ENCODE measurements around the gene PAFAH2. TPM values are rescaled to one million over a fixed set of nuclear protein-coding genes. Genes with fewer than 3 reads are reported as not detected.

PAFAH2 gene
- total and polyA plus RNA-seq, 2 of the 8 experiments (the other 6 are each of a cell fraction or from before 2014, with no cell fraction given): 7.7 to 9.3 TPM

DNA sequence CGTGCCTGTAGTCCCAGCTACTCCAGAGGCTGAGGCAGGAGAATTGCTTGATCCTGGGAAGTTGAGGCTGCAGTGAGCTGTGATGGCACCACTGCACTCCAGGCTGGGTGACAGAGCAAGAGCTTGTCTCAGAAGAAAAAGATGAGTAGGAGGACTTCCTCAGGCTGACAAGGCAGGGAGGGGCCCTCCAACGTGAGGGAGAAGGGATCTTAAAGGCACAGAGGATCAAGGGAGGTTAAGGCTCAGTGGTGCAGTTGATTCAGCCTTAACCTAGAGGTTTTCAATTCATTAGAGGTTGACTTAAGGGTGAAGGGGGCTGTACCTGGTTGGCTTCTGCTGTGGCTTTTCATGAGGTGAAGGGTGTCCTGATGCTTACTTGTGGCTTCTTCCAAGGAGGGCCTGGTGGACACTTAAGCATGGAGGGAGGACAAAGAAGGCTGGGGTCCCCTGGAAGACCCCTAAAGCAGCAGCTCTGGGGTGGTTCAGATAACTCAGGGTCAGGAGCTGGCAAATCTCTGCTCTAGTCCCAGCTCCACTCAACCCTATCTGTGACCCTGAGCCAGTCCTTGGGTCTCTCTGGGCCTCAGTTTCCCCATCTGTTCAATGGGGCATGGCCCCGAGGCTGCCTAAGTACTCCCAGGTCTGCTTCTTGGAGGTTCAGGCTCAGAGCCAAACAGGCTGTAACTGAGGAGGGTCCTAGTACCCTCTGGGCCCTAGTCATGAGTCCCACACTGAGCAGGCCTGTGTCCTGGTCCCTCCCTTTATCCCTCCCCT, 30.0 kb upstream of the PAFAH2 start:
- Histone ChIP-seq H3K4me3 (ENCODE audit: extremely low read depth in 1 of 4, insufficient read depth in 2 of 4, low read depth in 3 of 4, low read length in 4 of 4) (no peak overlapping the region), H2AK5ac (ENCODE audit: low read depth, low read length) (no peak overlapping the region), H4K20me1 (replicated peaks in 1 of 2; ENCODE audit: control insufficient read depth in 1 of 2, insufficient read depth in 2 of 2, low read length in 2 of 2) (no peaks in the 10 kb centered on the region), H3K27me3 (replicated peaks in 1 of 4; ENCODE audit: control insufficient read depth in 3 of 4, extremely low read depth in 1 of 4, insufficient read depth in 3 of 4, low read length in 3 of 4) (peaks cover 0 to 2% (median 0%) of the 10 kb centered on the region in 4 experiments; a peak in 2 of 7 replicates), H3K9me3 (ENCODE audit: insufficient read depth in 2 of 2, low read depth in 1 of 2, low read length in 1 of 2) (no peaks in the 10 kb centered on the region), H3K79me2 (ENCODE audit: control insufficient read depth in 1 of 2, insufficient read depth in 2 of 2, low read length in 2 of 2) (no peaks in the 10 kb centered on the region), H3K23ac (ENCODE audit: insufficient read length) (no peak overlapping the region), H3K36me3 (ENCODE audit: control insufficient read depth in 2 of 4, insufficient read depth in 4 of 4, low read length in 3 of 4) (no peaks in the 10 kb centered on the region), H2BK5ac (ENCODE audit: low read depth, low read length) (no peak overlapping the region), H2AFZ (ENCODE audit: low read length) (no peak overlapping the region), H2BK120ac (replicated peaks; ENCODE audit: low read depth, low read length) (no peak overlapping the region), H3K27ac (ENCODE audit: low read depth, low read length) (no peak overlapping the region), H2BK20ac (ENCODE audit: low read length) (no peak overlapping the region), H3K4ac (replicated peaks; ENCODE audit: insufficient read length, low read depth, low read length) (no peak overlapping the region), H3K14ac (ENCODE audit: insufficient read length) (no peak overlapping the region), H3K4me2 (ENCODE audit: insufficient read depth in 1 of 2, low read depth in 2 of 2, low read length in 2 of 2) (no peak overlapping the region), H2BK15ac (ENCODE audit: low read length) (no peak overlapping the region), H3K4me1 (replicated peaks in 1 of 4; ENCODE audit: control insufficient read depth in 3 of 4, insufficient read depth in 4 of 4, low read length in 3 of 4) (peaks cover 0 to 2% (median 0%) of the 10 kb centered on the region in 4 experiments; a peak in 2 of 7 replicates), H4K91ac (replicated peaks; ENCODE audit: insufficient read length, low read length) (no peak overlapping the region), H3K56ac (replicated peaks; ENCODE audit: insufficient read length, low read depth, low read length) (no peak overlapping the region), H3K79me1 (ENCODE audit: low read depth, low read length) (no peaks in the 10 kb centered on the region), H3K23me2 (ENCODE audit: low read depth, low read length) (no peaks in the 10 kb centered on the region), H3K18ac (ENCODE audit: extremely low read depth, low read length) (no peak overlapping the region), H4K8ac (ENCODE audit: extremely low read depth, insufficient read depth, low read length) (no peak overlapping the region), H2BK12ac (ENCODE audit: low read depth, low read length) (no peak overlapping the region), H3K9ac (replicated peaks in 1 of 4; ENCODE audit: extremely low read depth in 1 of 4, low read depth in 3 of 4, low read length in 3 of 4) (no peak overlapping the region), H4K5ac (ENCODE audit: insufficient read length, low read depth, low read length) (no peak overlapping the region)
- POLR2A ChIA-PET (ENCODE audit: partially characterized antibody): interaction anchor here (0.7 to 1.1 kb wide), 2 partner anchors 122 to 131 kb away, joined by 3 read pairs; partner anchors contain the start of gene STMN1
- WGBS, 2 experiments (ENCODE audit: extremely low coverage in 1 of 2, insufficient coverage in 1 of 2, insufficient read length in 1 of 2, insufficient replicate concordance in 2 of 2, low coverage in 1 of 2, low lambda C conversion rate in 2 of 2, missing lambda C conversion rate in 1 of 2): 65% methylated on average over 2 of the region's 3 CpGs; no CpG with 5 or more reads in 1 of the 2 experiments
- CTCF ChIA-PET (ENCODE audit: partially characterized antibody): interaction anchor here (0.6 to 3.1 kb wide), 8 partner anchors 8 to 132 kb away, joined by 3 to 13 read pairs (median 4); no protein-coding TSS in a partner anchor
- no peak for FAIRE-seq
- TF ChIP-seq BRCA1 (IDR thresholded peaks at IDR 0.05; ENCODE audit: low read depth, low read length): no peak
- DNase-seq (ENCODE audit: low read depth in 1 of 2, low spot score in 2 of 2): no peak

Measured in H1 (cell line).